ENCODE measurements around the gene MGAT4D.

- no peak for TF ChIP-seq EZH2 (IDR thresholded peaks at IDR 0.05; ENCODE audit: insufficient read depth, poor library complexity, severe bottlenecking)
- TF ChIP-seq EZH2phosphoT487 (IDR thresholded peaks at IDR 0.05; ENCODE audit: insufficient read depth, low read depth) = no peak
These were observed 98.0 kb downstream of the MGAT4D start for GRCh38 chr4:140400111-140400510.

All from GM23248 (cell line).